SJSA1 (cell line): ENCODE results near the gene RCN2. TPM values are rescaled to one million over a fixed set of nuclear protein-coding genes. Genes with fewer than 3 reads are reported as not detected.

Experiments
- DNase-seq, 2 experiments: peaks; one replicate each; pipeline ENCODE4 v3.0.0-alpha.2; 2015 to 2020; ENCODE audit warnings: low spot score in 2 of 2, low read depth in 1 of 2
- H3K27ac ChIP-seq: fragments of 250-450 bp; sonication (Bioruptor Pico); 2 replicates; pipeline ENCODE4 v1.5.1; 2020; ENCODE audit warnings: mild to moderate bottlenecking, moderate library complexity
- H3K27me3 ChIP-seq: fragments of 250-450 bp; sonication (Bioruptor Pico); replicated peaks from 2 replicates; pipeline ENCODE4 v1.5.1; 2020; ENCODE audit warnings: mild to moderate bottlenecking, moderate library complexity
- H3K36me3 ChIP-seq: fragments of 250-450 bp; sonication (Bioruptor Pico); 2 replicates; pipeline ENCODE4 v1.5.1; 2020; ENCODE audit warnings: mild to moderate bottlenecking
- H3K4me1 ChIP-seq: fragments of 250-450 bp; sonication (Bioruptor Pico); replicated peaks from 2 replicates; pipeline ENCODE4 v1.6.1; 2021; ENCODE audit warnings: mild to moderate bottlenecking
- H3K4me3 ChIP-seq: fragments of 250-450 bp; sonication (Bioruptor Pico); 2 replicates; pipeline ENCODE4 v1.5.1; 2020; ENCODE audit warnings: mild to moderate bottlenecking
- H3K9me3 ChIP-seq: fragments of 250-450 bp; sonication (Bioruptor Pico); replicated peaks from 2 replicates; pipeline ENCODE4 v1.5.1; 2020; ENCODE audit warnings: mild to moderate bottlenecking
- total RNA-seq: library from RNA; depleted of rRNA; stranded (reverse); fragments of >200 nt; shearing (Covaris generic); gene quantifications from 2 replicates; pipeline ENCODE4 v1.2.3, GENCODE V29; 2014

Gene RCN2
- total RNA-seq, 1 experiment from 2014 or later: 135 TPM

- Histone ChIP-seq H3K36me3 (peaks cover 5% of the 10 kb centered on the region), H3K27ac (no peak overlapping the region), H3K27me3 (no peaks in the 10 kb centered on the region), H3K4me1 (peaks cover 11% of the 10 kb centered on the region), H3K4me3 (peak overlapping the region; percentile 84), H3K9me3 (no peaks in the 10 kb centered on the region; the same call in 1 of the 2 replicates)
- no peak for DNase-seq
These were observed 25.7 kb upstream of the RCN2 start for GRCh38 chr15:76905855-76906254.

GRCh38 chr15:76912430-76912829 is 19.1 kb upstream of the RCN2 start:
- Histone ChIP-seq H3K27me3 (peaks cover 9% of the 10 kb centered on the region; the same call in 1 of the 2 replicates), H3K36me3 (no peaks in the 10 kb centered on the region), H3K27ac (no peak overlapping the region), H3K4me3 (no peak overlapping the region), H3K9me3 (no peaks in the 10 kb centered on the region), H3K4me1 (no peaks in the 10 kb centered on the region)
- no peak for DNase-seq

GRCh38 chr15:76913737-76914136 is 17.8 kb upstream of the RCN2 start:
- Histone ChIP-seq H3K27me3 (peaks cover 12% of the 10 kb centered on the region; the same call in 1 of the 2 replicates), H3K4me3 (no peak overlapping the region), H3K9me3 (no peaks in the 10 kb centered on the region), H3K27ac (no peak overlapping the region), H3K4me1 (no peaks in the 10 kb centered on the region), H3K36me3 (no peaks in the 10 kb centered on the region)
- no peak for DNase-seq

GRCh38 chr15:76916369-76916768 is 15.2 kb upstream of the RCN2 start:
- DNase-seq: no peak
- Histone ChIP-seq H3K9me3 (no peaks in the 10 kb centered on the region), H3K27me3 (peaks cover 12% of the 10 kb centered on the region; the same call in 1 of the 2 replicates), H3K4me3 (no peak overlapping the region), H3K4me1 (no peaks in the 10 kb centered on the region), H3K27ac (no peak overlapping the region), H3K36me3 (no peaks in the 10 kb centered on the region)

GRCh38 chr15:76928201-76928600 is 3.3 kb upstream of the RCN2 start:
- Histone ChIP-seq H3K36me3 (peaks cover 12% of the 10 kb centered on the region), H3K4me3 (no peak overlapping the region), H3K9me3 (no peaks in the 10 kb centered on the region), H3K27ac (no peak overlapping the region), H3K27me3 (0 out of 2 replicates have a peak, but pooled peaks cover 2% of the 10 kb centered on the region), H3K4me1 (peaks cover 11% of the 10 kb centered on the region)
- DNase-seq: no peak

GRCh38 chr15:76929011-76929760 is 2.4 kb upstream of the RCN2 start:
- peaks cover 19% of the 10 kb centered on the region for H3K36me3 ChIP-seq
- H3K4me3 ChIP-seq: no peak overlapping the region
- H3K27ac ChIP-seq: no peak overlapping the region
- H3K27me3 ChIP-seq: 0 out of 2 replicates have a peak, but pooled peaks cover 2% of the 10 kb centered on the region
- H3K9me3 ChIP-seq: no peaks in the 10 kb centered on the region
- DNase-seq: no peak
- H3K4me1 ChIP-seq: peaks cover 11% of the 10 kb centered on the region

GRCh38 chr15:76930831-76931396 is 635 bp upstream of the RCN2 start:
- DNase-seq: no peak
- peaks cover 36% of the 10 kb centered on the region for H3K36me3 ChIP-seq
- H3K27me3 ChIP-seq: 0 out of 2 replicates have a peak, but pooled peaks cover 2% of the 10 kb centered on the region
- H3K27ac ChIP-seq: no peak overlapping the region
- H3K9me3 ChIP-seq: no peaks in the 10 kb centered on the region
- H3K4me3 ChIP-seq: peak overlapping the region; percentile 94
- H3K4me1 ChIP-seq: peaks cover 11% of the 10 kb centered on the region

GRCh38 chr15:76932135-76932966 is 802 bp downstream of the RCN2 start:
- H3K27me3 ChIP-seq: no peaks in the 10 kb centered on the region
- peak in 1 of 2 experiments; percentile 21 for DNase-seq
- H3K4me3 ChIP-seq: peak overlapping the region; percentile 94
- no peaks in the 10 kb centered on the region for H3K9me3 ChIP-seq
- H3K27ac ChIP-seq: 0 out of 2 replicates have a peak overlapping the region, but pooled peaks have one; percentile 23
- peaks cover 11% of the 10 kb centered on the region for H3K4me1 ChIP-seq
- H3K36me3 ChIP-seq: peaks cover 42% of the 10 kb centered on the region

GRCh38 chr15:76935620-76936019 is 4.1 kb downstream of the RCN2 start:
- DNase-seq: no peak
- H3K4me1 ChIP-seq: peaks cover 11% of the 10 kb centered on the region
- H3K36me3 ChIP-seq: peaks cover 47% of the 10 kb centered on the region
- no peak overlapping the region for H3K4me3 ChIP-seq
- H3K27me3 ChIP-seq: no peaks in the 10 kb centered on the region
- no peak overlapping the region for H3K27ac ChIP-seq
- no peaks in the 10 kb centered on the region for H3K9me3 ChIP-seq

- H3K4me1 ChIP-seq: peaks cover 6% of the 10 kb centered on the region; the same call in 1 of the 2 replicates
- DNase-seq: no peak
These were observed 5.1 kb downstream of the RCN2 start for GRCh38 chr15:76936671-76937070.

GRCh38 chr15:76938752-76939151 is 7.2 kb downstream of the RCN2 start:
- Histone ChIP-seq H3K4me1 (no peaks in the 10 kb centered on the region), H3K4me3 (no peak overlapping the region), H3K9me3 (no peaks in the 10 kb centered on the region), H3K36me3 (peaks cover 30% of the 10 kb centered on the region), H3K27ac (no peak overlapping the region), H3K27me3 (no peaks in the 10 kb centered on the region)
- no peak for DNase-seq

More at GRCh38 chr15:76936671-76937070, 5.1 kb downstream of the RCN2 start:
- Histone ChIP-seq H3K27ac (no peak overlapping the region), H3K9me3 (no peaks in the 10 kb centered on the region), H3K4me3 (no peak overlapping the region), H3K36me3 (peaks cover 46% of the 10 kb centered on the region), H3K27me3 (no peaks in the 10 kb centered on the region)

- Histone ChIP-seq H3K9me3 (no peaks in the 10 kb centered on the region), H3K27ac (no peak overlapping the region), H3K36me3 (peaks cover 30% of the 10 kb centered on the region), H3K4me1 (no peaks in the 10 kb centered on the region), H3K27me3 (no peaks in the 10 kb centered on the region), H3K4me3 (no peak overlapping the region)
- DNase-seq: no peak
These were observed 8.2 kb downstream of the RCN2 start for GRCh38 chr15:76939715-76940114.

GRCh38 chr15:76941636-76942035 is 10.1 kb downstream of the RCN2 start:
- Histone ChIP-seq H3K27ac (no peak overlapping the region), H3K9me3 (no peaks in the 10 kb centered on the region), H3K4me3 (no peak overlapping the region), H3K4me1 (no peaks in the 10 kb centered on the region), H3K27me3 (no peaks in the 10 kb centered on the region), H3K36me3 (peaks cover 24% of the 10 kb centered on the region)
- no peak for DNase-seq
